Natural killer cell (primary cell): ENCODE data around the gene DUS1L. TPM values are rescaled to one million over a fixed set of nuclear protein-coding genes. Genes with fewer than 3 reads are reported as not detected.
A peak's percentile ranks its signal among the peaks of the same experiment; 100 is the strongest.

Experiments
- ATAC-seq, 3 donors: fragments of 150-1000 bp in 2 of 3; fragments of 200-7000 bp in 1 of 3; cut with Tn5 transposase; 1 replicate in 1 of 3; 2 replicates in 2 of 3; pipeline ENCODE4 v1.10.0; 2021; ENCODE audit warnings: mild to moderate bottlenecking in 2 of 3, moderate library complexity in 2 of 3
- DNase-seq, 2 donors: peaks; one replicate each; pipeline versions ENCODE4 v3.0.0 to v3.0.0-alpha.2; 2013 to 2021; ENCODE audit warnings: mixed read lengths in 1 of 2
- H3K27ac ChIP-seq: one replicate; pipeline ENCODE4 v1.5.1; 2013; ENCODE audit warnings: mild to moderate bottlenecking, low read length
- H3K27me3 ChIP-seq: one replicate; pipeline ENCODE4 v1.6.1; 2013; ENCODE audit warnings: low read length; ENCODE audit not compliant: control insufficient read depth, insufficient read depth
- H3K36me3 ChIP-seq: one replicate; pipeline ENCODE4 v1.6.1; 2013; ENCODE audit warnings: low read length; ENCODE audit not compliant: control insufficient read depth, insufficient read depth
- H3K4me1 ChIP-seq: one replicate; pipeline ENCODE4 v1.6.1; 2013; ENCODE audit warnings: low read length; ENCODE audit not compliant: control insufficient read depth, insufficient read depth
- H3K4me3 ChIP-seq: one replicate; pipeline ENCODE4 v1.5.1; 2013; ENCODE audit warnings: low read length
- H3K9me3 ChIP-seq: one replicate; pipeline ENCODE4 v1.6.1; 2013; ENCODE audit warnings: low read length; ENCODE audit not compliant: control insufficient read depth, insufficient read depth
- H3K27ac Mint-ChIP-seq, 2 donors: one replicate each; pipeline ENCODE4 v1.8.0; 2022; ENCODE audit warnings: mild to moderate bottlenecking in 2 of 2, mixed read lengths in 2 of 2, moderate library complexity in 1 of 2
- H3K27me3 Mint-ChIP-seq, 2 donors: one replicate each; pipeline ENCODE4 v1.8.0; 2022; ENCODE audit warnings: low read depth in 2 of 2, mixed read lengths in 2 of 2
- H3K36me3 Mint-ChIP-seq: one replicate; pipeline ENCODE4 v1.8.0; 2022; ENCODE audit warnings: mixed read lengths
- H3K4me1 Mint-ChIP-seq, 2 donors: one replicate each; pipeline ENCODE4 v1.8.0; 2022; ENCODE audit warnings: mixed read lengths in 2 of 2
- H3K4me3 Mint-ChIP-seq: one replicate; pipeline ENCODE4 v1.8.0; 2022; ENCODE audit warnings: mild to moderate bottlenecking, moderate library complexity, mixed read lengths
- H3K9me3 Mint-ChIP-seq, 2 donors: one replicate each; pipeline ENCODE4 v1.8.0; 2022; ENCODE audit warnings: mixed read lengths in 2 of 2
- CTCF ChIP-seq: fragments of 200-600 bp; IDR thresholded peaks from one replicate; pipeline ENCODE4 v1.8.0; 2022; ENCODE audit warnings: antibody characterized with exemption
- WGBS: methylation state at CpG from one replicate; pipeline ENCODE4 v1.1.7; 2013; ENCODE audit warnings: missing lambda C conversion rate; ENCODE audit not compliant: insufficient coverage; 5-methylcytosine and 5-hydroxymethylcytosine counted together
- intact Hi-C: fragments of 100-400 bp; cut with micrococcal nuclease; formaldehyde crosslinking; loops from one replicate; pipeline ENCODE4 v1.14.2; 2022
- total RNA-seq, 4 donors: library from RNA; stranded (reverse); fragments of 120-200 nt in 1 of 4; gene quantifications; one replicate each; pipeline versions ENCODE4 v1.2.3 to v1.2.4, GENCODE V29; 2013 to 2022

The DUS1L gene
- total RNA-seq, 3 donors from 2014 or later (not counting 1 experiment from before 2014, with no cell fraction given): 122 to 144 (median 136) TPM

- Mint-ChIP-seq H3K4me3 (peak overlapping the region; percentile 9), H3K9me3 (no peaks in the 10 kb centered on the region), H3K36me3 (no peaks in the 10 kb centered on the region), H3K27ac (no peak overlapping the region), H3K4me1 (peaks cover 11 to 17% of the 10 kb centered on the region in 2 donors), H3K27me3 (no peaks in the 10 kb centered on the region)
- Histone ChIP-seq H3K4me1 (peaks cover 36% of the 10 kb centered on the region), H3K27ac (no peak overlapping the region), H3K9me3 (no peaks in the 10 kb centered on the region), H3K36me3 (no peaks in the 10 kb centered on the region), H3K27me3 (no peaks in the 10 kb centered on the region), H3K4me3 (no peak overlapping the region)
- WGBS: 92% methylated on average over 8 of the region's 10 CpGs
- DNase-seq (no peak), ATAC-seq (no peak)
- intact Hi-C loops: no loop called here
- no peak for TF ChIP-seq CTCF
Measured at GRCh38 chr17:82101301-82101715, 35.7 kb upstream of the DUS1L start.

GRCh38 chr17:82100502-82101298 is 35.1 kb upstream of the DUS1L start:
- no peak overlapping the region for H3K4me3 ChIP-seq
- H3K4me1 ChIP-seq: peaks cover 31% of the 10 kb centered on the region
- H3K9me3 ChIP-seq: no peaks in the 10 kb centered on the region
- DNase-seq (no peak), ATAC-seq (no peak)
- Mint-ChIP-seq H3K4me1 (peaks cover 5 to 11% of the 10 kb centered on the region in 2 donors), H3K27ac (no peak overlapping the region), H3K27me3 (no peaks in the 10 kb centered on the region), H3K36me3 (no peaks in the 10 kb centered on the region), H3K4me3 (peak overlapping the region; percentile 9), H3K9me3 (no peaks in the 10 kb centered on the region)
- H3K36me3 ChIP-seq: peaks cover 3% of the 10 kb centered on the region
- no peak for TF ChIP-seq CTCF
- H3K27me3 ChIP-seq: no peaks in the 10 kb centered on the region
- 92% methylated on average over 34 of the region's 35 CpGs for WGBS
- H3K27ac ChIP-seq: no peak overlapping the region
- intact Hi-C loops: no loop called here

GRCh38 chr17:82098939-82099763 is 33.5 kb upstream of the DUS1L start:
- Histone ChIP-seq H3K27ac (peak overlapping the region; percentile 69), H3K36me3 (peaks cover 13% of the 10 kb centered on the region), H3K4me1 (peaks cover 23% of the 10 kb centered on the region), H3K27me3 (no peaks in the 10 kb centered on the region), H3K4me3 (peak overlapping the region; percentile 27), H3K9me3 (no peaks in the 10 kb centered on the region)
- no peak for TF ChIP-seq CTCF
- no peaks in the 10 kb centered on the region for H3K27me3 Mint-ChIP-seq
- WGBS: 7% methylated on average over 80 of the region's 80 CpGs
- H3K4me1 Mint-ChIP-seq: peaks cover 0 to 4% of the 10 kb centered on the region in 2 donors
- intact Hi-C loops: loop anchor here (2.0 to 10.0 kb wide), 2 partner anchors 76 to 224 kb away; partner anchors contain the start of genes ARHGDIA, CENPX and LRRC45
- H3K9me3 Mint-ChIP-seq: no peaks in the 10 kb centered on the region
- DNase-seq (no peak), ATAC-seq (no peak)
- H3K36me3 Mint-ChIP-seq: no peaks in the 10 kb centered on the region
- H3K4me3 Mint-ChIP-seq: peak overlapping the region; percentile 79
- peak overlapping the region; percentile 54 to 81 for H3K27ac Mint-ChIP-seq
